Body of pancreas (tissue), 4 donors: ENCODE measurements around the gene PROS1.

ENCODE experiments used
- POLR2A ChIP-seq, 3 donors: fragments of 450-650 bp; IDR thresholded peaks; one replicate each; pipeline ENCODE4 v1.6.1; 2016; ENCODE audit warnings: antibody characterized with exemption in 3 of 3, mild to moderate bottlenecking in 2 of 3
- TF ChIP-seq, protein P1 (sequence below), 7 experiments: fragments of 450-650 bp in 4 of 7; fragments of 200-600 bp in 3 of 7; sonication (generic) in 3 of 7; IDR thresholded peaks; one replicate each; pipeline ENCODE4 v1.5.1; 2016 to 2019; ENCODE audit warnings: antibody characterized with exemption in 7 of 7

DNA sequence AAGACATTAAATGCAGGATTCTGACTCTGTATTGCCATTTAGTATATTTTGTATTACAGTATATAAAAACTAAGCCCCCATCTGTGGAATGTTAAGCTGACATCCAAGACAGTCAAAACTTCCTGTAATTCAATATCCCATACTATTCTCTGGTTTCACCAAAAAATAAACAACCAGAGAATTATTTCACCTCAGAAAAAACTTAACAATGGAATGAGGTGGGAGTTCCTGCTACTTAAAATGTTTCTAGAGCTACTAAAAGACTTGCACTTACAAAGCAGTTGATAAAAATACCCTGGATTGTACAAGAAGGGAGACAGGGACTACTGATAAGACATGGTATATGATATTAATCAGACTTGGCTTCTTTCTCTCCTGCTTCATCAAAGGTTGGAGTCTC is 14.6 kb upstream of the PROS1 start:
- TF ChIP-seq, protein P1, sequence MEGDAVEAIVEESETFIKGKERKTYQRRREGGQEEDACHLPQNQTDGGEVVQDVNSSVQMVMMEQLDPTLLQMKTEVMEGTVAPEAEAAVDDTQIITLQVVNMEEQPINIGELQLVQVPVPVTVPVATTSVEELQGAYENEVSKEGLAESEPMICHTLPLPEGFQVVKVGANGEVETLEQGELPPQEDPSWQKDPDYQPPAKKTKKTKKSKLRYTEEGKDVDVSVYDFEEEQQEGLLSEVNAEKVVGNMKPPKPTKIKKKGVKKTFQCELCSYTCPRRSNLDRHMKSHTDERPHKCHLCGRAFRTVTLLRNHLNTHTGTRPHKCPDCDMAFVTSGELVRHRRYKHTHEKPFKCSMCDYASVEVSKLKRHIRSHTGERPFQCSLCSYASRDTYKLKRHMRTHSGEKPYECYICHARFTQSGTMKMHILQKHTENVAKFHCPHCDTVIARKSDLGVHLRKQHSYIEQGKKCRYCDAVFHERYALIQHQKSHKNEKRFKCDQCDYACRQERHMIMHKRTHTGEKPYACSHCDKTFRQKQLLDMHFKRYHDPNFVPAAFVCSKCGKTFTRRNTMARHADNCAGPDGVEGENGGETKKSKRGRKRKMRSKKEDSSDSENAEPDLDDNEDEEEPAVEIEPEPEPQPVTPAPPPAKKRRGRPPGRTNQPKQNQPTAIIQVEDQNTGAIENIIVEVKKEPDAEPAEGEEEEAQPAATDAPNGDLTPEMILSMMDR (IDR thresholded peaks at IDR 0.05) = no peak
- no peak for TF ChIP-seq POLR2A (IDR thresholded peaks at IDR 0.05)
